ENCODE results near the gene OR2A5. TPM values are rescaled to one million over a fixed set of nuclear protein-coding genes. Genes with fewer than 3 reads are reported as not detected.

OR2A5 gene
- total and polyA plus RNA-seq, 9 donors, result not detected

DNA sequence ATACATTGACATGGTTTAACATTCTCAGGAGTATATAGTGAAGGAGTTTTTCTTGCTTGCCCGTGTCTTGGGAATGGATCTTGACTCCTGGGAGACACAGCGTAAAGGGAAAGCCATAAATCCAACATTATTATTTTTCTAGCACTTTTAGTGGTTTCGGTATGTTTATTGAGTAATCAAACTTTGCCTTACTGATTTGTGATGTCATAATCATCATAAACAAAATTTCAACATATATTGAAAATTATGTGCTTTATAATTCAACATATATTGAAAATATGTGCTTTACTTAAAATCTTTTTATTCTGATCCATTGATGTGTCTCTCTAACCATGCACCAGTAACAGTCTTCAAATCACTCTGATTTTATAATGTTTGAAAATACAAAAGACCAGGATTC, 20.2 kb upstream of the OR2A5 start:
- no peak overlapping the region for H3K4me3 ChIP-seq
- no peak overlapping the region for H3K27ac ChIP-seq
- TF ChIP-seq POLR2A (IDR thresholded peaks at IDR 0.05) (no peak), EP300 (IDR thresholded peaks at IDR 0.05) (no peak)
- TF ChIP-seq, protein P1, sequence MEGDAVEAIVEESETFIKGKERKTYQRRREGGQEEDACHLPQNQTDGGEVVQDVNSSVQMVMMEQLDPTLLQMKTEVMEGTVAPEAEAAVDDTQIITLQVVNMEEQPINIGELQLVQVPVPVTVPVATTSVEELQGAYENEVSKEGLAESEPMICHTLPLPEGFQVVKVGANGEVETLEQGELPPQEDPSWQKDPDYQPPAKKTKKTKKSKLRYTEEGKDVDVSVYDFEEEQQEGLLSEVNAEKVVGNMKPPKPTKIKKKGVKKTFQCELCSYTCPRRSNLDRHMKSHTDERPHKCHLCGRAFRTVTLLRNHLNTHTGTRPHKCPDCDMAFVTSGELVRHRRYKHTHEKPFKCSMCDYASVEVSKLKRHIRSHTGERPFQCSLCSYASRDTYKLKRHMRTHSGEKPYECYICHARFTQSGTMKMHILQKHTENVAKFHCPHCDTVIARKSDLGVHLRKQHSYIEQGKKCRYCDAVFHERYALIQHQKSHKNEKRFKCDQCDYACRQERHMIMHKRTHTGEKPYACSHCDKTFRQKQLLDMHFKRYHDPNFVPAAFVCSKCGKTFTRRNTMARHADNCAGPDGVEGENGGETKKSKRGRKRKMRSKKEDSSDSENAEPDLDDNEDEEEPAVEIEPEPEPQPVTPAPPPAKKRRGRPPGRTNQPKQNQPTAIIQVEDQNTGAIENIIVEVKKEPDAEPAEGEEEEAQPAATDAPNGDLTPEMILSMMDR (IDR thresholded peaks at IDR 0.05), result no peak
- no peaks in the 10 kb centered on the region for H3K36me3 ChIP-seq
- no peaks in the 10 kb centered on the region for H3K9me3 ChIP-seq
- DNase-seq, result no peak
- H3K27me3 ChIP-seq, result no peaks in the 10 kb centered on the region
- no peaks in the 10 kb centered on the region for H3K4me1 ChIP-seq (ENCODE audit: insufficient read depth)
- WGBS, 3 donors, result 82 to 87% (median 83%) methylated on average over 3 of the region's 3 CpGs
- intact Hi-C loops (cut with DNase I), result no loop called here

DNA sequence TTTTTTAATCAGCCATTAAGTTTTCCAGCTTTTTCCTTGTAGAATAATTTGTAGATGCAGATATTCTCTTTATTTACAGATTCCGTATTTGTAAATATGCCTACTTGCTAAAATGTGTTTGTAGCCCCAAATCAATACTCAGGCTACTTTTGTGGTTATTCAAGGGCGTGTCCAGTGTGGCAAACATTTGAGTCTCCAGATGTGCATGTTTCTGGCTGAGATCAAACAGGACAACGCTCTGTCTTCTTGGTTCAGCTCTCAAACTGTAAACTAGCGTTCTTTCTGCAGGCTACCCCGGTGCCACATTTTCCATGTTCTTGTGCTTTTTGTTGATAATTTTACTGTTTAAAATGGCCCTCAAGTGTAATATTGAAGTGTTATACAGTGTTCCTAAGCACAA, 16.2 kb upstream of the OR2A5 start:
- intact Hi-C loops (cut with DNase I), result no loop called here
- H3K9me3 ChIP-seq, result no peaks in the 10 kb centered on the region
- TF ChIP-seq EP300 (IDR thresholded peaks at IDR 0.05), result no peak
- TF ChIP-seq, protein P1 (IDR thresholded peaks at IDR 0.05), result no peak
- no peak for TF ChIP-seq POLR2A (IDR thresholded peaks at IDR 0.05)
- no peaks in the 10 kb centered on the region for H3K27me3 ChIP-seq
- WGBS, 3 donors, result 83 to 88% (median 86%) methylated on average over 5 of the region's 5 CpGs
- H3K36me3 ChIP-seq, result no peaks in the 10 kb centered on the region
- DNase-seq, result no peak
- H3K4me1 ChIP-seq (ENCODE audit: insufficient read depth), result no peaks in the 10 kb centered on the region
- H3K27ac ChIP-seq, result no peak overlapping the region
- H3K4me3 ChIP-seq, result no peak overlapping the region

DNA sequence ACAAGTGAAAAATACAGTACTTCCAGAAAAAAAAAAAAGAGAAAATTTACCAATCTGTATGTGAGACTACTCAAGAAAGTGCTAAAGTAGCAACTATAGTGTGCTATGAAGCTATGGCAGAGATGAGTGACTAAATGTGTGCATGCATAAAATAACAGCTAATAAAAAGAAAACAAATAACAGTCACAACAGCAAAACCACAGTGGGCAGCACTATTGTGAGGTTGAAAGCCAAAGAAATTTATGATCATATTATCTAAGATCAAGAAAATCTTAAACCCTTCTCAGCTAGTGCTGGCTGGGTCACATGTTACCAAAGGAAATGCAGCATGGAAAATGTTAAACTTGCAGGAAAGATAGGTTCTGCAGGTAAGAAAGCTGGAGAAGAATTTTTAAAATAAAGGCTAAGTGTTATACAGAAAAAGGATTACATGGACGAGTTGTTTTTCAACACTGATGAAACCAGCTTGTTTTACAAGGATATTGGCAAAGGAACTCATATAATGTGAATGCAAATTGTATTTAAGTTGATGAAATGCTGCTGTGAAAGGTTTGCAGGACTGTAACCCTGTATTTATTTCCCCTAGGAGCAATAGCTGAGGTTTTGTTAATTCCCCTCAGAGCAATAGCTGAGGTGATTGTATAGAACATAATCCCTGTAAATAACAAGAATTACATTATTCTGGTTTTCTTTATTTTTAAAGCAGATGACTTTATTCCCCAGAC, 15.6 kb upstream of the OR2A5 start:
- Histone ChIP-seq H3K27ac (no peak overlapping the region), H3K27me3 (no peaks in the 10 kb centered on the region), H3K9me3 (no peaks in the 10 kb centered on the region), H3K4me3 (no peak overlapping the region), H3K36me3 (no peaks in the 10 kb centered on the region), H3K4me1 (ENCODE audit: insufficient read depth) (no peaks in the 10 kb centered on the region)
- TF ChIP-seq, protein P1 (IDR thresholded peaks at IDR 0.05), result no peak
- TF ChIP-seq EP300 (IDR thresholded peaks at IDR 0.05) (no peak), POLR2A (IDR thresholded peaks at IDR 0.05) (no peak)
- intact Hi-C loops (cut with DNase I), result no loop called here
- no peak for DNase-seq
- 60 to 82% (median 71%) methylated on average over 1 of the region's 1 CpG for WGBS, 3 donors

DNA sequence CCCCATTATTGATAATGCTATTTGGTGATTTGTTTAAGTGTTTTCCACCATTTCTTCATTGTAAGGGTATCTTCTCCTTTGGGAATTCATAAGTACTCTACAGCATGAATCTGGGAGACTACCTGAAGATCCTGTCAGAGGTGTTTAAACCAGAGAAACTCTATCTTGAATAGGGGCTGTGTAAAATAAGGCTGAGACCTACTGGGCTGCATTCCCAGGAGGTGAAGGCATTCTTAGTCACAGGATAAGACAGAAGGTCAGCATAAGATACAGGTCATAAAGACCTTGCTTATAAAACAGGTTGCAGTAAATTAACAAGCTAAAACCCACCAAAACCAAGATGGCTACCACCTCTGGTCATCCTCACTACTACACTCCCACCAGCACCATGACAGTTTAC, 13.4 kb upstream of the OR2A5 start:
- intact Hi-C loops (cut with DNase I), result no loop called here
- TF ChIP-seq, protein P1 (IDR thresholded peaks at IDR 0.05), result no peak
- TF ChIP-seq EP300 (IDR thresholded peaks at IDR 0.05) (no peak), POLR2A (IDR thresholded peaks at IDR 0.05) (no peak)
- DNase-seq, result no peak
- H3K36me3 ChIP-seq, result no peaks in the 10 kb centered on the region
- H3K27me3 ChIP-seq, result no peaks in the 10 kb centered on the region
- H3K4me3 ChIP-seq, result no peak overlapping the region
- no peaks in the 10 kb centered on the region for H3K4me1 ChIP-seq (ENCODE audit: insufficient read depth)
- H3K27ac ChIP-seq, result no peak overlapping the region
- no peaks in the 10 kb centered on the region for H3K9me3 ChIP-seq

Measured in ovary (tissue), 9 donors.